SK-N-SH (cell line): ENCODE data around the gene HOXA5.

Experiments
- CHD2 ChIP-seq: fragments of 150-350 bp; IDR thresholded peaks from 2 replicates; pipeline ENCODE4 v1.6.1; 2018; ENCODE audit warnings: low read length; ENCODE audit not compliant: partially characterized antibody
- EZH2phosphoT487 ChIP-seq: fragments of 200-600 bp; sonication (generic); IDR thresholded peaks from 2 replicates; pipeline ENCODE4 v1.6.1; 2017; ENCODE audit warnings: low read depth, mixed run types, mild to moderate bottlenecking, antibody characterized with exemption, moderate library complexity, borderline replicate concordance
- GABPA ChIP-seq: IDR thresholded peaks from 2 replicates; pipeline ENCODE4 v1.4.0; 2012; ENCODE audit warnings: low read depth, mild to moderate bottlenecking
- GATA2 ChIP-seq: sonication (generic); formaldehyde crosslinking; IDR thresholded peaks from 2 replicates; pipeline ENCODE4 v1.5.0; 2020; ENCODE audit warnings: mild to moderate bottlenecking, missing genetic modification reagents
- RFX5 ChIP-seq: IDR thresholded peaks from 2 replicates; pipeline ENCODE4 v1.6.1; 2012; ENCODE audit warnings: mild to moderate bottlenecking, improper control_type of control experiment, low read length
- TF ChIP-seq, protein P1 (sequence below): fragments of 200-600 bp; sonication (generic); IDR thresholded peaks from 2 replicates; pipeline ENCODE4 v1.6.1; 2017; ENCODE audit warnings: antibody characterized with exemption, mild to moderate bottlenecking, moderate library complexity
- TF ChIP-seq, protein P2 (sequence below): fragments of 150-350 bp; IDR thresholded peaks from 2 replicates; pipeline ENCODE4 v1.6.1; 2017; ENCODE audit warnings: antibody characterized with exemption, low read length, low read depth, borderline replicate concordance
- TF ChIP-seq, protein P3 (sequence below): IDR thresholded peaks from 2 replicates; pipeline ENCODE4 v1.4.0; 2012; ENCODE audit warnings: low read depth, borderline replicate concordance
- TF ChIP-seq, protein P4 (sequence below): fragments of 150-350 bp; IDR thresholded peaks from 2 replicates; pipeline ENCODE4 v1.6.1; 2016; ENCODE audit warnings: mild to moderate bottlenecking, low read depth, low read length

DNA sequence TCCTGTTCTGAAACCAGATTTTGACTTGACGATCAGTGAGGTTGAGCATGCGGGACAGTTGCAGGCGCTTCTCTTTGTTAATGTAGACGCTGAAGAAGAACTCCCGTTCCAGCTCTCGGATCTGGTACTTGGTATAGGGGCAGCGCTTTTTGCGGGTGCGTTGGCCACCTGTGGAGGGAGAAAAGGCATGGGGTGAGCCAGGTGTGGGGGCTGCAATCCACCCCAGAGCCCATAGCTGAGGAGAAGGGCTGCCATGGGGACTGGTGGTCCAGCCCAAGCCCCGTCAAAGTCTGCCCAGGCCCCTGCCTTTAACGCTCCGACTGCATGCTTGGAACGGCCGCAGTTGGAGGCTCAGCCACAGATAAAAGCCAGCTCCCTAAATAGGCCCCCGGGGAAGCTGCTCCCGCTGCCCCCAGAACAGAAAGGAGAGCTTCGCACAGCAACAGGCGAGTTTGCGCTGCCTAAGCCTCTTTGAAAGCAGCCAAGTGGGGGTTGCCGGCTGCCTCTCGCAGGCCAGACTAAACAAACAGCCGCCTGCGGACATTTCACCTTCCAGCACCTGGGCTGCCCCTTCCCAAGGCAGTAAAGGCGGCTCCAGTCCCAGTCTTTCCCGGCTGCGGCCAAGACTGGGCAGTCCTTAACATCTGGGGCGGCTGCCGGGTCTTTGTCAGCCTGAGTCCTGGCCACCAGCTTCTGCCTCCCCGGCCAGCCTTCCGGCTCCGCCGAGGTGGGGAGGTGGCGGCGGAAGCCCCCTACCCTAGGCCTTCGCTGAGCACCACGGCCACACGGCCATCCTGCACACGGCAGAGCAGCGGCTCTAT is 39.6 kb upstream of the HOXA5 start:
- TF ChIP-seq, protein P1, sequence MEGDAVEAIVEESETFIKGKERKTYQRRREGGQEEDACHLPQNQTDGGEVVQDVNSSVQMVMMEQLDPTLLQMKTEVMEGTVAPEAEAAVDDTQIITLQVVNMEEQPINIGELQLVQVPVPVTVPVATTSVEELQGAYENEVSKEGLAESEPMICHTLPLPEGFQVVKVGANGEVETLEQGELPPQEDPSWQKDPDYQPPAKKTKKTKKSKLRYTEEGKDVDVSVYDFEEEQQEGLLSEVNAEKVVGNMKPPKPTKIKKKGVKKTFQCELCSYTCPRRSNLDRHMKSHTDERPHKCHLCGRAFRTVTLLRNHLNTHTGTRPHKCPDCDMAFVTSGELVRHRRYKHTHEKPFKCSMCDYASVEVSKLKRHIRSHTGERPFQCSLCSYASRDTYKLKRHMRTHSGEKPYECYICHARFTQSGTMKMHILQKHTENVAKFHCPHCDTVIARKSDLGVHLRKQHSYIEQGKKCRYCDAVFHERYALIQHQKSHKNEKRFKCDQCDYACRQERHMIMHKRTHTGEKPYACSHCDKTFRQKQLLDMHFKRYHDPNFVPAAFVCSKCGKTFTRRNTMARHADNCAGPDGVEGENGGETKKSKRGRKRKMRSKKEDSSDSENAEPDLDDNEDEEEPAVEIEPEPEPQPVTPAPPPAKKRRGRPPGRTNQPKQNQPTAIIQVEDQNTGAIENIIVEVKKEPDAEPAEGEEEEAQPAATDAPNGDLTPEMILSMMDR, result no peak
- TF ChIP-seq EZH2phosphoT487, result no peak; the same call in 1 of the 2 replicates
- no peak for TF ChIP-seq GABPA
- TF ChIP-seq, protein P2, sequence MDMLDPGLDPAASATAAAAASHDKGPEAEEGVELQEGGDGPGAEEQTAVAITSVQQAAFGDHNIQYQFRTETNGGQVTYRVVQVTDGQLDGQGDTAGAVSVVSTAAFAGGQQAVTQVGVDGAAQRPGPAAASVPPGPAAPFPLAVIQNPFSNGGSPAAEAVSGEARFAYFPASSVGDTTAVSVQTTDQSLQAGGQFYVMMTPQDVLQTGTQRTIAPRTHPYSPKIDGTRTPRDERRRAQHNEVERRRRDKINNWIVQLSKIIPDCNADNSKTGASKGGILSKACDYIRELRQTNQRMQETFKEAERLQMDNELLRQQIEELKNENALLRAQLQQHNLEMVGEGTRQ, result no peak
- TF ChIP-seq, protein P3, sequence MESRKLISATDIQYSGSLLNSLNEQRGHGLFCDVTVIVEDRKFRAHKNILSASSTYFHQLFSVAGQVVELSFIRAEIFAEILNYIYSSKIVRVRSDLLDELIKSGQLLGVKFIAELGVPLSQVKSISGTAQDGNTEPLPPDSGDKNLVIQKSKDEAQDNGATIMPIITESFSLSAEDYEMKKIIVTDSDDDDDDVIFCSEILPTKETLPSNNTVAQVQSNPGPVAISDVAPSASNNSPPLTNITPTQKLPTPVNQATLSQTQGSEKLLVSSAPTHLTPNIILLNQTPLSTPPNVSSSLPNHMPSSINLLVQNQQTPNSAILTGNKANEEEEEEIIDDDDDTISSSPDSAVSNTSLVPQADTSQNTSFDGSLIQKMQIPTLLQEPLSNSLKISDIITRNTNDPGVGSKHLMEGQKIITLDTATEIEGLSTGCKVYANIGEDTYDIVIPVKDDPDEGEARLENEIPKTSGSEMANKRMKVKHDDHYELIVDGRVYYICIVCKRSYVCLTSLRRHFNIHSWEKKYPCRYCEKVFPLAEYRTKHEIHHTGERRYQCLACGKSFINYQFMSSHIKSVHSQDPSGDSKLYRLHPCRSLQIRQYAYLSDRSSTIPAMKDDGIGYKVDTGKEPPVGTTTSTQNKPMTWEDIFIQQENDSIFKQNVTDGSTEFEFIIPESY, result no peak
- TF ChIP-seq CHD2, result no peak
- TF ChIP-seq, protein P4, sequence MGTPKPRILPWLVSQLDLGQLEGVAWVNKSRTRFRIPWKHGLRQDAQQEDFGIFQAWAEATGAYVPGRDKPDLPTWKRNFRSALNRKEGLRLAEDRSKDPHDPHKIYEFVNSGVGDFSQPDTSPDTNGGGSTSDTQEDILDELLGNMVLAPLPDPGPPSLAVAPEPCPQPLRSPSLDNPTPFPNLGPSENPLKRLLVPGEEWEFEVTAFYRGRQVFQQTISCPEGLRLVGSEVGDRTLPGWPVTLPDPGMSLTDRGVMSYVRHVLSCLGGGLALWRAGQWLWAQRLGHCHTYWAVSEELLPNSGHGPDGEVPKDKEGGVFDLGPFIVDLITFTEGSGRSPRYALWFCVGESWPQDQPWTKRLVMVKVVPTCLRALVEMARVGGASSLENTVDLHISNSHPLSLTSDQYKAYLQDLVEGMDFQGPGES, result no peak
- TF ChIP-seq RFX5, result no peak
- TF ChIP-seq GATA2 (CRISPR knock-in tag), result no peak
